ENCODE results near the gene RAET1L.

The RAET1L gene

DNA sequence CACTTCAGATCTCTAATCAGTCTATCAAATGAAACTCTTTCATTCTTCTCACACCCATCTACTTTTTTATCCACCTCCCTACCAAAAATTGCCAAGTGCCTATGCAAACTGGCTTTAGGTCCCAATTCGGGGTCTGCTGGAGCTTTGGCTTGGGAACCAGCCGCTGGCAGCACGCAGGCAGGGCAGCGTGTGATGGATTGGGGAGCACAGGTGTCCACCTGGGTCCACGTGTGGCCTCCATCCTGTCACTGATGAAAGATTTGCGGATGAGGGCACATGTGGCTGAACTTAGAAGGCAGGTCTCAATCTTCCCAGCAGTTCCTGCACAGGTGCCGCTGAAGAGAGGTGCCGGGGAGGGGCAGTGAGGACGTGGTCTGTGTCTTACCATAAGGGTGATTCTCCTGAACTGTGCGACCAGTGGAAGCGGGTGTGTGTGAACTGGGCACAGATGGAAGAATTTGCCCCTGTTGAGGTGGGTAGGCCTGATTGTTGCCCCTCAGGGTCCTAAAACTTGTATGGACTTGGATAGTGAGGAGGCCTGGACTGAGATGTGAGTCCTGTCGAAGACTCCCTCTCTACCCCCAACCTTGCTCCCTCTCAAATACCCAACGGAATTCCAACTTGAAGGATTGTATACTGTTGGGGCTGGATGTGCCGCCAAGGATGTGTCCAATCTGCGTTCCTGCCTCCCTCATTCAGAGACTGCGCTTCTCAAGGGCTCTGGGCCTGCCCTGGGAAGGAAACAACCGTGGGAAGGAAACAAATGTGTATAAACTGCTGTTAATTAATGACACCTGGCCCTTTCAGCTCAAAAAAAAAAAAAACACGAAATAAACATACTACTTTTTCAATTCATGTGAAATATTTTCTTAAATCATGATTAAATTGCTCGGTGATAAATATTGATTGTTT, 18.4 kb upstream of the RAET1L start:
- Histone ChIP-seq H3K9ac (ENCODE audit: low read depth, low read length) (no peak overlapping the region), H3K27me3 (ENCODE audit: control insufficient read depth, insufficient read depth, low read length) (peaks cover 39% of the 10 kb centered on the region), H3K4me1 (ENCODE audit: control insufficient read depth, insufficient read depth, low read length) (no peaks in the 10 kb centered on the region), H3K4me3 (ENCODE audit: low read depth, low read length) (no peak overlapping the region), H3K36me3 (ENCODE audit: control insufficient read depth, insufficient read depth, low read length) (no peaks in the 10 kb centered on the region), H3K9me3 (ENCODE audit: control insufficient read depth, insufficient read depth, low read length) (no peaks in the 10 kb centered on the region)

DNA sequence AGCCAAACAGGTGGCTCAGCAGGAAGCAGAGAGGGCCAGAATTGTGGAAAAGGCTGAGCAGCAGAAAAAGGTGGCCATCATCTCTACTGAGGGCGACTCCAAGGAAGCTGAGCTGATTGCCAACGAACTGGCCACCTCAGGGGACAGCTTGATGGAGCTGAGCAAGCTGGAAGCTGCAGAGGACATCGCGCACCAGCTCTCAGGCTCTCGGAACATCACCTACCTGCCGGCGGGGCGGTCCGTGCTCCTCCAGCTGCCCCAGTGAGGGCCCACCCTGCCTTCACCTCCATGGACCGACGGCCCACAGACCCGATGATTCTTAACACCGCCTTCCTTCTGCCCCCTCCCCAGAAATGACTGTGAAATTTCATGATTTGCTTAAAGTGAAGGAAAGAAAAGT, 17.8 kb upstream of the RAET1L start:
- no peak overlapping the region for H3K9ac ChIP-seq (ENCODE audit: low read depth, low read length)
- H3K36me3 ChIP-seq (ENCODE audit: control insufficient read depth, insufficient read depth, low read length), result no peaks in the 10 kb centered on the region
- no peaks in the 10 kb centered on the region for H3K9me3 ChIP-seq (ENCODE audit: control insufficient read depth, insufficient read depth, low read length)
- no peaks in the 10 kb centered on the region for H3K4me1 ChIP-seq (ENCODE audit: control insufficient read depth, insufficient read depth, low read length)
- H3K4me3 ChIP-seq (ENCODE audit: low read depth, low read length), result no peak overlapping the region
- peaks cover 45% of the 10 kb centered on the region for H3K27me3 ChIP-seq (ENCODE audit: control insufficient read depth, insufficient read depth, low read length)

DNA sequence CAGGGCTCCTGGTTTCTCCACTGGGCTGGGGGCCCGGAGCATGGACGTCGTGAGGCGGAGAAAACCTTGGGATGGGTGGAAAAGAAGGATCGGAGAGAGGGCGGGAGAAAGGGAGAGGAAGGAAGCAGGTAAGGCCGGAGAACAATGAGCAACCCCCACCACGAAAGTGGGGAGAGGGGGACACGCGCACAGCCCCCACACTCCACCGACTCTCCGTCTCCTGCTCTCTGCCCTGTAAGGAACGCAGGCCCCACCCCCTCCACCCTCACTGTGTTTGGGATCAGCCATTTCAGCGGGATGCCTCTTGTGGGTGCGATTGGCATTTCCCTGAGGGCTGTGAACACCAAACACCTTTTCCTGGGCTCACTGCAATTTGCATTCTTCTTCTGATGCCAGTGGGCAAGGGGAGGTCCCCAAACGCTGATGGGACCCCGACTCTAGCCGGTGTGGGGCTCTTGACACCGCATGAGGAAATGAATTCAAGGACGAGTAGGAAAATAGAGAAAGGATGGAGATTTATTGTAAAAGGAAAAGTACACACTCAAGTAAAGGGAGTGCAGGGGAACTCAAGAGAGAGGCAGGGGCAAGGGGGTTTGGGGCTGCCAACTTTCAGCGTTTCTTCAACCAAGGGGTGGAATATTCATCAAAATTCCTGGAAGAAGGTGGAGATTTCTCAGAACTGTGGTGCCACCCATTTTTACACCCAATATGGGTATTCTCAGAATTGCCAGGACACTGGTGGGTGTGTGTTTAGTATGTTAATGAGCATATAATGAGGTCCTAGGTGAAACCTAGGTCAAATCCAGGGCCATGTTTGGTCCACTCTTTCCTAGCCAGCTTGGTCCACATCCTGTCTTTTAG, 13.1 kb upstream of the RAET1L start:
- no peaks in the 10 kb centered on the region for H3K36me3 ChIP-seq (ENCODE audit: control insufficient read depth, insufficient read depth, low read length)
- H3K27me3 ChIP-seq (ENCODE audit: control insufficient read depth, insufficient read depth, low read length), result peaks cover 90% of the 10 kb centered on the region
- H3K9me3 ChIP-seq (ENCODE audit: control insufficient read depth, insufficient read depth, low read length), result no peaks in the 10 kb centered on the region
- no peak overlapping the region for H3K9ac ChIP-seq (ENCODE audit: low read depth, low read length)
- H3K4me1 ChIP-seq (ENCODE audit: control insufficient read depth, insufficient read depth, low read length), result no peaks in the 10 kb centered on the region
- peak overlapping the region; percentile 60 for H3K4me3 ChIP-seq (ENCODE audit: low read depth, low read length)

DNA sequence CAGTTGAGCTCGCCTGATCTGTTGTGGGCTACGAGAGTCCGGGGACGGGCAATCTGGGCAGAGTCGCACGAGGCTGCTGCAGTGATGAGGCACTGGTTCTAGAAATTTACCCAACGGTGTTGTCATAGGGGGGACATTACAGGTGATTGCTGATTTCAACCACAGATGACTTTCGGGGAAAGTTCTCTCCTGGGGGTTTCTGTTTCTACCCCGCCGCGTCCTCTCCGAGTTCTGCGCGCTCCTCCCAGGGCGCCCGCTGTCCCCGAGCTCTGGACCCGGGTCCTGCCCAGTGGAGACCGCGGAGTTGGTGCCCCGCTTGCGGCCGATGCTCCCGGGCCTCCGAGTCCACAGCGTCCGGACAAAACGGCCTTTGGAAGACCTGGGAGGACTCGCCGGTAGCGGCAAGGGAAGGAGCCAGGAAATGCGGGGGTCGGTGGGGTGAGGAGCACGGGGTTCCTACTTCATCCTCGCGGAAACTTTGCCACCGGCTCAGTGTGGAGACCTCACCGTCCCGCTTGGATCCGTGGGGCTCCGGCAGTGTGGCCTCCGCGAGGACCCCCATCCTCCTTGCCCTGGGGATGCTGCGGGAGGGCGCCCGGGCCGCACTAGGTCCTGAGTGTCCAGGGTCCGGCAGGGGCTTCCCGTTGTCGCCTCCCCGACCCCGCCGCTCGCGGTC, 12.3 kb upstream of the RAET1L start:
- peak overlapping the region; percentile 60 for H3K4me3 ChIP-seq (ENCODE audit: low read depth, low read length)
- no peak overlapping the region for H3K9ac ChIP-seq (ENCODE audit: low read depth, low read length)
- H3K27me3 ChIP-seq (ENCODE audit: control insufficient read depth, insufficient read depth, low read length), result peaks cover 96% of the 10 kb centered on the region

DNA sequence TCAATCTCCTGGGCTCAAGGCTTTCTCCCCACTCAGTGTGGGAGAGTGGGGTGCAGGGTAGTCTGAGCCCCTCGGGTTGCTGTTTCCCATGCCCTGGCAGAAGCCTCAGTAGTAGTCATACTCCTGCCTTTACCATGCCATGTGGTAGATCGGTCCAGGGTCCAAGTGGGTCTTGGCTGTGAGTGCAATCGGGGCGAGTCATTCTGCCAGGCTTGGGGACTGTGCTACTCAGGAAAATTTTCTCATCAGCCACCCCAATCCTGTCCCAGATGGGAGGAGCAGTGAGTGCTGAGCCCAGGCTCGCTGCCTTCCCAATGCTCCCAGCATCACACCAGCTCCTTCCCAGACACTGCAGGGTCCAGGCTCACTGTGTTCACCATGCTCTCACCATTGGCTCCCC, 10.7 kb upstream of the RAET1L start:
- Histone ChIP-seq H3K27me3 (ENCODE audit: control insufficient read depth, insufficient read depth, low read length) (peaks cover 93% of the 10 kb centered on the region), H3K9ac (ENCODE audit: low read depth, low read length) (no peak overlapping the region), H3K36me3 (ENCODE audit: control insufficient read depth, insufficient read depth, low read length) (no peaks in the 10 kb centered on the region), H3K4me1 (ENCODE audit: control insufficient read depth, insufficient read depth, low read length) (no peaks in the 10 kb centered on the region), H3K4me3 (ENCODE audit: low read depth, low read length) (no peak overlapping the region), H3K9me3 (ENCODE audit: control insufficient read depth, insufficient read depth, low read length) (no peaks in the 10 kb centered on the region)

More for the DNA sequence above, 12.3 kb upstream of the RAET1L start:
- H3K4me1 ChIP-seq (ENCODE audit: control insufficient read depth, insufficient read depth, low read length), result no peaks in the 10 kb centered on the region
- no peaks in the 10 kb centered on the region for H3K9me3 ChIP-seq (ENCODE audit: control insufficient read depth, insufficient read depth, low read length)
- no peaks in the 10 kb centered on the region for H3K36me3 ChIP-seq (ENCODE audit: control insufficient read depth, insufficient read depth, low read length)

DNA sequence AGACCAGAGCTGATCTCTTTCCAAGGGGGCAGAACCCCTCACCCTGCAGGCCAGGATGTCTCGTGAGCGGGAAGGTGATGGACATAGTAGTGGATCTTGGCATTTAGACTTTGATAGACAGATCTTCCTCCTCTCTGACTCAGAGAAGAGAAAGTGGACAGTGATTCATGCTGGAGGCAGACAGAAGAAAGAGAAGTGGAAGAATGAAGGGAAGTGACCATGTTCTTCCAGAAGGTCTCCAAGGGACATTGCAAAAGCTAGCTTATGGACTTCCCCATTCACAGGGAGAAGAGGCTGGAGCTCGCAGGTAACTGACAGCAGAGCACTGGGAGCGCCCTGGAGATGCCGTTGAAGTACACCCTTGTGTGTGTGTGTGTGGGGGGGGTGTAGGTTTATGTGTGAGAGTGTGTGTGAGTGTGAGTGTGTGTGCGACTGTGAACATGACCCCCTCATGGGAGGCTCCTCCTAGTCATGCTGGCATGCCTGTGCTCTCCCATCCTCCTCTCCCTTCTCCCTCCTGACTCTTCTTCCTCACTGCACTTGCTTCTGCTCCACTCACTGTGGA, 8.0 kb upstream of the RAET1L start:
- no peak overlapping the region for H3K9ac ChIP-seq (ENCODE audit: low read depth, low read length)
- H3K36me3 ChIP-seq (ENCODE audit: control insufficient read depth, insufficient read depth, low read length), result no peaks in the 10 kb centered on the region
- no peaks in the 10 kb centered on the region for H3K4me1 ChIP-seq (ENCODE audit: control insufficient read depth, insufficient read depth, low read length)
- H3K4me3 ChIP-seq (ENCODE audit: low read depth, low read length), result no peak overlapping the region
- H3K9me3 ChIP-seq (ENCODE audit: control insufficient read depth, insufficient read depth, low read length), result no peaks in the 10 kb centered on the region
- peaks cover 91% of the 10 kb centered on the region for H3K27me3 ChIP-seq (ENCODE audit: control insufficient read depth, insufficient read depth, low read length)

DNA sequence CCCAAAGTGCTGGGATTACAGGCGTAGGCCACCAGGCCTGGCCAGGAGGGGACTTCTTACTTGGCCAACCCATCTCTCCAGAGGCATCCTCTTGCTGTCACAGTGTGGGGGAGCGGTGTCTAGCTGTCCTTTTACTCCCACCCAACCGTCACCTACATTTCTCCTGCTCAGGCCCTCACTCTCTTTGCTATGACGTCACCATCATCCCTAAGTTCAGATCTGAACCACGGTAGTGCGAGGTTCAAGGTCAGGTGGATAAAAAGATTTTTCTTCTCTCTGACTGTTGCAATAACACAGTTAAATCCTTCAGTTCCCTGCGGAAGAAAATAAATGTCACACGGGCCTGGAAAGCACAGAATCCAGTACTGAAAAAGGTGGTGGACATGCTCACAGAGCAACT, 7.3 kb upstream of the RAET1L start:
- H3K36me3 ChIP-seq (ENCODE audit: control insufficient read depth, insufficient read depth, low read length), result no peaks in the 10 kb centered on the region
- no peaks in the 10 kb centered on the region for H3K4me1 ChIP-seq (ENCODE audit: control insufficient read depth, insufficient read depth, low read length)
- H3K9ac ChIP-seq (ENCODE audit: low read depth, low read length), result no peak overlapping the region
- H3K27me3 ChIP-seq (ENCODE audit: control insufficient read depth, insufficient read depth, low read length), result peaks cover 91% of the 10 kb centered on the region
- H3K9me3 ChIP-seq (ENCODE audit: control insufficient read depth, insufficient read depth, low read length), result no peaks in the 10 kb centered on the region
- H3K4me3 ChIP-seq (ENCODE audit: low read depth, low read length), result no peak overlapping the region

DNA sequence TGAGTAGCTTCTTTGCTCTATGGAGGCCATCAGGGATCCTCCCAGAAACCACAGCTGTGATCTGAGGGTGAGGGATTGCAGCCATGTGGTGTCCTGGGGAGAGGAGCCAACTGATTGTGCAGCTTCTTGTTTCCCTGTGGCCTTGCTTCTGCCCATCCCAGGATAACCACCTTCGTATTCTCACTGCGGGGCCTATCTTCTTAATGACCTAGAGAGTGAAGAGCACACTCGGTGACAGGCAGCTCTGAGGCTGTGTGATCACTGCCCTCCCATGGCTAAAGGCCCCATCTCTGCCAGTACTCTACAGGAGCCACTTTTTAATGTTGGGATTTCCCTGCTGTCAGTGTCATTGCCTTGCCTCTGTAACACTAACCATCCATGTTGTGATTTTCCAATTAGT, 5.3 kb upstream of the RAET1L start:
- H3K36me3 ChIP-seq (ENCODE audit: control insufficient read depth, insufficient read depth, low read length), result no peaks in the 10 kb centered on the region
- peaks cover 91% of the 10 kb centered on the region for H3K27me3 ChIP-seq (ENCODE audit: control insufficient read depth, insufficient read depth, low read length)
- H3K4me3 ChIP-seq (ENCODE audit: low read depth, low read length), result no peak overlapping the region

DNA sequence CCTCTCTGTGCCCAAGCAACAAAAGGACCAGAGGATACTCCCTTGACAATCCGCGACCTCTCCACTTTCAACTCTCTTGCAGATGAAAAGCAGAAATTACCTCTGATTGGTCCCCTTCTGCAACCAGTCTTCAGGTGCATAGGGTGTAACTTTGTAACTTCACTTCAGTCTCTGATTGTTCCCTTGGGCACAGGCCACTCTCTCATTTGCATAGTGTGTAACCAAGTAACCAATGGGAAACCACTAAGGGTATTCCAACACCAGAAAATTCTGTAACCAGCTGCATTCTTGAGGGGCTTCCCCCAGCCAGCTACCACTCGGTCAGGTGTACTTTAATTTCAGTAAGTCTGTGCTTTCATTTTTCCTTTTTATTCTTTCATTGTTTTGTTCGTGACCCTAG, 4.4 kb upstream of the RAET1L start:
- peaks cover 3% of the 10 kb centered on the region for H3K4me1 ChIP-seq (ENCODE audit: control insufficient read depth, insufficient read depth, low read length)
- no peak overlapping the region for H3K9ac ChIP-seq (ENCODE audit: low read depth, low read length)
- no peak overlapping the region for H3K4me3 ChIP-seq (ENCODE audit: low read depth, low read length)
- peaks cover 91% of the 10 kb centered on the region for H3K27me3 ChIP-seq (ENCODE audit: control insufficient read depth, insufficient read depth, low read length)
- no peaks in the 10 kb centered on the region for H3K36me3 ChIP-seq (ENCODE audit: control insufficient read depth, insufficient read depth, low read length)
- H3K9me3 ChIP-seq (ENCODE audit: control insufficient read depth, insufficient read depth, low read length), result no peaks in the 10 kb centered on the region

More for the DNA sequence above, 5.3 kb upstream of the RAET1L start:
- no peaks in the 10 kb centered on the region for H3K4me1 ChIP-seq (ENCODE audit: control insufficient read depth, insufficient read depth, low read length)
- no peak overlapping the region for H3K9ac ChIP-seq (ENCODE audit: low read depth, low read length)
- H3K9me3 ChIP-seq (ENCODE audit: control insufficient read depth, insufficient read depth, low read length), result no peaks in the 10 kb centered on the region

DNA sequence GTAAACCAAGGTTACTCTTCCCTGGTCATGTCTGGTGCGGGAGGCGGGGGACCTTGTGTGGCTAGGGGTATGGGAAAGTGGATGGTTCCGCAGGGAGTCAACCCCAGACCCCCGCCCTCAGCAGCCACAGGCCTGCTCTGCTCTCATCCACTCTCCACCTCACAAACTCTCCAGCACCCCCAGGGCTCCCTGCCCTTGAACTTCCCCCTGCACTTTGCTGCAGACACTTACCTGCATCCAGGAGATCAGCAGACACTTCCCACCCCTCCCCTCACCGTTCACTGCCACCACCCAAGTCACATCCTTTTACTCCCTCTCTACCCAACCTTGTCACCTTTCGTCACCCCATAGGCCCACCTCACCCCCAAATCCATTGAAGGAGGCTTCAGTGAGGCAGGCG, 3.9 kb upstream of the RAET1L start:
- Histone ChIP-seq H3K4me3 (ENCODE audit: low read depth, low read length) (no peak overlapping the region), H3K9ac (ENCODE audit: low read depth, low read length) (no peak overlapping the region), H3K4me1 (ENCODE audit: control insufficient read depth, insufficient read depth, low read length) (peaks cover 3% of the 10 kb centered on the region), H3K9me3 (ENCODE audit: control insufficient read depth, insufficient read depth, low read length) (no peaks in the 10 kb centered on the region), H3K27me3 (ENCODE audit: control insufficient read depth, insufficient read depth, low read length) (peaks cover 91% of the 10 kb centered on the region), H3K36me3 (ENCODE audit: control insufficient read depth, insufficient read depth, low read length) (no peaks in the 10 kb centered on the region)

DNA sequence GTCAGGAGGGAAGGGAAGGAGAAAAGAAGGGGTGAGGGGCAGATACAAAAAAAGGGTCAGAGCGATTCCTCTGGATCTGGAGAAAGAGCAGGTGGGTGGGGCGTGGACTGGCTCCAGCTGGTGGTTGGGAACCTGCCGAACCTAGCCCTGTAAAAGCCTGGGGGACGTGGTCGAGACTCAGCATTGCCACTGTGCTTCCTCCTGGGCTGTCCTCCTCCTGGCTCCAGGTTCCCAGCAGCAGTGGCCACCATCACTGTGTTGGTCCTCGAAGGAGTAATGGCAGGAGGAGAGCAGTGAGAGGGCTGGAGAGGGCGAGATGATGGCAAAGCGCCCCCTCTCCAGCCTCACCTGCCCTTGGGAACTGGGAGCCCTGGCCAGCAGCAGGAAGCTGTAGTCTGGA, 3.5 kb upstream of the RAET1L start:
- no peaks in the 10 kb centered on the region for H3K9me3 ChIP-seq (ENCODE audit: control insufficient read depth, insufficient read depth, low read length)
- H3K9ac ChIP-seq (ENCODE audit: low read depth, low read length), result no peak overlapping the region
- no peaks in the 10 kb centered on the region for H3K36me3 ChIP-seq (ENCODE audit: control insufficient read depth, insufficient read depth, low read length)
- H3K27me3 ChIP-seq (ENCODE audit: control insufficient read depth, insufficient read depth, low read length), result peaks cover 91% of the 10 kb centered on the region
- peaks cover 3% of the 10 kb centered on the region for H3K4me1 ChIP-seq (ENCODE audit: control insufficient read depth, insufficient read depth, low read length)
- no peak overlapping the region for H3K4me3 ChIP-seq (ENCODE audit: low read depth, low read length)
